Measurements from ENCODE around the gene EARS2.

DNA sequence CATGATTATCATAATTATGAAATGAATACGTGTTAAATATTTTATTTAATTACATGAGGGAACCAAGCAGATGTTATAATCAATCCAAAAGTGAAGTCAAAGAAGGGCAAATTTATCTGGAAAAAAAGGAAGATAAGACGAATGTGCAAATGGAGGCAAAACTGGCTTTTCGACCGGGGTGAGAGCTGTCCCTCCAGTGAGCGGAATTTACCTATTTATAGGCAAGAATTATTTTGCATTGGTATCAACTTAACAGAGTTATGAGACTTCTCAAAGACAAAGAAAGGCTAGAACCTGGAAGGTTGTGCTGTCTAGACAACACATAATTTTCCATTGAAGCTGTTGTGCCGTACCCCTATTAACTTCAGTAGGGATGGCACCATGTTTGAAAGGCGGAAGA lies 45.4 kb downstream of the EARS2 start:
- TF ChIP-seq, protein P1, sequence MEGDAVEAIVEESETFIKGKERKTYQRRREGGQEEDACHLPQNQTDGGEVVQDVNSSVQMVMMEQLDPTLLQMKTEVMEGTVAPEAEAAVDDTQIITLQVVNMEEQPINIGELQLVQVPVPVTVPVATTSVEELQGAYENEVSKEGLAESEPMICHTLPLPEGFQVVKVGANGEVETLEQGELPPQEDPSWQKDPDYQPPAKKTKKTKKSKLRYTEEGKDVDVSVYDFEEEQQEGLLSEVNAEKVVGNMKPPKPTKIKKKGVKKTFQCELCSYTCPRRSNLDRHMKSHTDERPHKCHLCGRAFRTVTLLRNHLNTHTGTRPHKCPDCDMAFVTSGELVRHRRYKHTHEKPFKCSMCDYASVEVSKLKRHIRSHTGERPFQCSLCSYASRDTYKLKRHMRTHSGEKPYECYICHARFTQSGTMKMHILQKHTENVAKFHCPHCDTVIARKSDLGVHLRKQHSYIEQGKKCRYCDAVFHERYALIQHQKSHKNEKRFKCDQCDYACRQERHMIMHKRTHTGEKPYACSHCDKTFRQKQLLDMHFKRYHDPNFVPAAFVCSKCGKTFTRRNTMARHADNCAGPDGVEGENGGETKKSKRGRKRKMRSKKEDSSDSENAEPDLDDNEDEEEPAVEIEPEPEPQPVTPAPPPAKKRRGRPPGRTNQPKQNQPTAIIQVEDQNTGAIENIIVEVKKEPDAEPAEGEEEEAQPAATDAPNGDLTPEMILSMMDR (optimal IDR thresholded peaks at IDR 0.05 in 1 of 3, IDR thresholded peaks at IDR 0.05 in 1 of 3, conservative IDR thresholded peaks at IDR 0.05 in 1 of 3; ENCODE audit: extremely low read depth in 1 of 3, insufficient read depth in 2 of 3, low read length in 3 of 3): no peak
- no peak for TF ChIP-seq EZH2 (IDR thresholded peaks at IDR 0.05; ENCODE audit: low read length)
